HG02885 (cell line): ENCODE data around the gene DDX52.
"Not testable (repeated sequence)": the region's sequence is repeated elsewhere in the genome, so short reads cannot be mapped to it uniquely, and the experiment has no call there.

ENCODE experiments used
- ATAC-seq: cut with Tn5 transposase; IDR thresholded peaks from one replicate; pipeline ENCODE4 v1.9.1; 2021; ENCODE audit warnings: mild to moderate bottlenecking; ENCODE audit not compliant: unreplicated experiment, poor library complexity

DDX52 gene

DNA sequence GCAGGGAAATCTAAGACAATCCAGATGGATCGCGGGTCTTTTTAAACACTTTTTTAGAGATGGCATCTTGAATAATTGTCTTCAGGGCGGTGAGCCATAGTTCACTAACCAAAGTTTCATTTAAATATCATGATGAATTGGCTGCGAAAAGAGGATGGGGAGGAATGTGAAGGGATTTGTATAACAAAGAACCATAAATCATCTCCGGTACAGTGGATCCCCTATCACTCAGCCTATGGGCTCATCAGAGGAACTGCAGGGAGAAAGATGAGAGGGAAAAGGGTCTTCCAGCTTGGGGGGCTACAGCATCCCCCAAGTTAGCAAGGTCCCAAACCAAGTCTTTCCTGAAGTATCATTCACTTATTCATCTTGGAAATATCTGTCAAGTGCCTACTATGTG lies 16.7 kb upstream of the DDX52 start:
- ATAC-seq: no peak

DNA sequence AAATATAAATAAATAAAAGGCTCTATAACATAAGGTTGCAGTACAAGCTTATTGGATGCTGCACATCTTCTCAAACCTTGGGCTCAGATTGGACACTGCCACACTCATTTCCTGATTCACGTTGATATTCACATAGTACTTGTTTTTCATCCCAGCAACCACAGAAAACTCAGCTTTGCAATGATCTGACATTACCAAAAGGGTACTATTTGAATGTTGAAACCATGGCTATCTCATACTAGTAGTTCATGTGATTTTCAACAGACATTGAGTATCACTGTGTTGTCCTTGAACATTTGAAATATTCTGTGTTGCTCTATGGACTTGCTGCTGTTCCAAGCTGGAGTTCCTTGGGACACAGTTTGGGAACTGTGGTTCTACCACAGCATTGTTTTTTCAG lies 14.0 kb upstream of the DDX52 start:
- ATAC-seq: no peak

DNA sequence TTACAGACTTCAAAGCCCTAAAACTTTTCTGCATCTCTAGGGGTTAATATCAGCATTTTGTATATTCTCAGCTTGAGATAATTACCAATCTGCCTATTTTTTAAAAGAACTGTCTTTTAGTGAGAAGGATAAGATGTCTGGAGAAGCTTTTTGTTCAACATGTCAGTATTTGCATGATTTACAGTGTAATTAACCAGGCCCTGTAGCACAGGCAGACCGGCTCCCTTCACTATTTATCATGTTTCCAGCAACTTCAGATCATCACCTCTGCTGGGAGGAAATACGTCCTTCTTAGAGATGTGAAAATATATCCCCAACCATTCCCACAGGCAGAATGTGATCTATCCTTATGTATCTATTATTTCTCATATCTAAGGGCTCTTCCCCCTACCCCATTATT lies 8.6 kb upstream of the DDX52 start:
- ATAC-seq: no peak

DNA sequence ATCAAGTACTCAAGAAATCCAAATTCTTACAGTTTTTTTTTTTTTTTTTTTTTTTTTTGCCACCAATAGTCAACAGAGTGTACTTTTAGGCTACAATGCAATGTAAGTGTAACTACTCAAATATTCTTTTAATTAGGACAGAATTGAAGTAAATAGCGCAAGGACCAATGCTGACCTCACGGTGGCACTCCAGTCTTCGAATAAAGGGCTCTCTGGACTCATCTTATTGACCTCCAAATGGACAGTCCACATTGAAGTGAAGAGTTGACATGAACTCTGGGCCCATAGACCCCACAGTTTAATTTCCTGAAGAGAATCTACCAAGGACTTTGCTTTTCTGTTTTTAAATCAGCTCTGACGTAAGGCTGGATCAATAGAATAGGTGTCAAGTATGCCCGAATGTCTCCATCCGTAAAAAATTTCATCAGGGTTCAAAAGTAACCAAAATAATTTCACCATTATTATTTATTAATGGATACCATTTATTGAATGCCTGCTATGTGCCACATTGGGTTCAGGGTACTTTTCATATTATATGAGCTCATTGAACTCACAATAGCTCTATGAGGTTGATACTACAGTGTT lies 7.3 kb upstream of the DDX52 start:
- no peak for ATAC-seq

DNA sequence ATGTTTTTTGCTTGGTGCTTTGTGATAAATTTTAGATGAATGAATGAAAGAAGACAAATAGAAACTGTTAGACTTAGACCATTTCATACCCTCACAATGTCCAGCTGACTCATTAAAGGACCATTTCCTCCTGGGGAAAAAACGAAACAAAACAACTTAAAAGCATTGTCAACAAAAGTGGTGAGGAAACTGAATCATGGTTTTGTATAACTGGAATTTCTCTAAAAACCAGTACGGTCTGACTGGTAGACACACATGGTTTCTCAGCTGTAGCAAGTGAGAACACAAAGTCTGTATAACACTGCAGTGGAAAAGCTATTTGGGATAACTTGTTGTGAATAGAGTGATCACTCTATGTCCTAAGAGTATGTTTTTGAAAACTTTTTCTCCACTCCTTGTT lies 5.3 kb upstream of the DDX52 start:
- ATAC-seq: no peak

DNA sequence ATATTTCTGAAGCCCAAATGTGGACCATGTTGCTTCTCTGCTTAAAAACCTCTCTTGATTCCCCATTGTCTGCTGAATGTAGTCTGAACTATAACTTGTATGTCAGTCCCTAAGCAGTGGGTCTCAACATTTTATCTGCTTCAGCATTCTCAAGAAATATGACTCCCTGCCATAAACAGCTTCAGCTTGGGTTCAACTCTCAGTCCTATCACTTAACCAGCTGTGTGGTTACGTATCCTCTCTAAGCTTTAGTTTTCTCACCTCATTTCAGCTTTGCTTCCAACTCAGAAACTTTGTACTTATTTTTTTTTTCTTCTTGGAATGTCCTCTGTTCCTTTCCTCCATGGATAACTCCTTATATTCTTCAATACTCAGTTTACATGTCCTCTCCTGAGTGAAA lies 4.6 kb upstream of the DDX52 start:
- ATAC-seq: no peak

DNA sequence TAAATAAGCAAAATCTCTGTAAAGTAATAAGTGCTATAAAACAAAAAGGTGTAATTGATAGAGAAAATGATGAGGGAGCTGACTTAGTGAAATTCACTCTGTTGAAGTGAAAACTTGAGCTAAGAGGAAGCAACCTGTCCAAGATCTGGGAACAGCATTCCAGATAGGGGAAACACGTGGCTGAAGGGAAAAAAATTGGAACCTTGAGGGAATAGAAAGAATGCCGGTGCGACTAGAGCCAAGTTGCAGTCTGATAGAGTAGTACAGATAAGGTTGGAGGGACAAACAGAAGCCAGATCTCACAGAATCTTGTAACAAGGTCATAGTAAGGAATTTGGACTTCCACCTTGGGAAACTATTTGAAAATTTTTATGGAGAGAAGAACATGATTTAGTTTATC lies 623 bp upstream of the DDX52 start:
- ATAC-seq: no peak

DNA sequence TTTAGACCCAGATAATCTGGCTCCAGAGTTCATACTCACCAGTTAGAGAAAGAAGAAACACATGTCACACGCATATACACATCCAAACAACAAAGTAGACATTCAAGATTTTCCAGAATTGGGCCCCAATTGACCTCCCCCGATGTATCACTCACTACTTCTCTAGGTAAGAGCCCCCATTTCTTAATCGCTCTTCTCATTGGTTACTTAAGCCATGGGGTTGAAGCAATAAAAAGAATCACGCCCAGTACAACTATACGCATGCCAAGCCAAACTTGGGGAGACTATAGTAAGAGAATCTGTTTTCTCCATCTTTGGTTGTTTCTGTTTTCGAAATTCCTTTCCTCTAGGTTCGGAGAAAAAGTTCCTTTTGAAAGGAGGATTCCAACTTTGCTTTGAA lies 565 bp downstream of the DDX52 start:
- no peak for ATAC-seq

DNA sequence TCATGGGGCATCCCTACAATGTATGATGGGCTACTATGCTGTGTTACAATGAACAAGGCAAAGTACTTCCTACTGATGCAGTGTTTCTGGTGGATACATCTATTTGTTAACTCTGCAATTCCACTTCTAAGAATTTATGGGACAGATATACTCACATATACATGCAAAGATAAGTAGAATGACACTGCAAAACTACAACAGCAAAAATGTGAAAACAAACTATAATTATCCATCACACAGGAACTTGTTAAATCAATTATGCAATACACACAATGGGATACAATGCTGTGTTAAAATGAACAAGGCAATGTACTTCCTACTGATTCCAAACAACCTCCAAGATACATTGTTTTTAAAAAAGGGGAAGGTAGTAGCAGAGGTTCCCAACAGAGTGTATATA lies 3.2 kb downstream of the DDX52 start:
- ATAC-seq: no peak

DNA sequence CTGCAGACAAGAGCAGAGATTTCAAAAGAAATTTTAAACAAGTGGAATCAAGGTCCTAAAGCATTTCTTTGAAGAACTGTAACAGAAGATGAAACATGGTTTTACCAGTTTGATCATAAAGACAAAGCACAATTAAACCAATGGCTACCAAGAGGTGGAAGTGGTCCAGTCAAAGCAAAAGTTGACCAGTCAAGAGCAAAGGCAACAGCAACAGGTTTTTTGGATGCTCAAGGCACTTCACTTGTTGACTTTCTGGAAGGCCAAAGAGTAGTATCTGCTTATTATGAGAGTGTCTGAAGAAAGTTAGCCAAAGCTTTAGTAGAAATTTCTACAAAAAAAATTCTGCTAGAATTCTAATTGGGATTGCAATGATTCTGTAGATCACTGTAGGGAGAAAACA lies 5.3 kb downstream of the DDX52 start:
- ATAC-seq: no peak

DNA sequence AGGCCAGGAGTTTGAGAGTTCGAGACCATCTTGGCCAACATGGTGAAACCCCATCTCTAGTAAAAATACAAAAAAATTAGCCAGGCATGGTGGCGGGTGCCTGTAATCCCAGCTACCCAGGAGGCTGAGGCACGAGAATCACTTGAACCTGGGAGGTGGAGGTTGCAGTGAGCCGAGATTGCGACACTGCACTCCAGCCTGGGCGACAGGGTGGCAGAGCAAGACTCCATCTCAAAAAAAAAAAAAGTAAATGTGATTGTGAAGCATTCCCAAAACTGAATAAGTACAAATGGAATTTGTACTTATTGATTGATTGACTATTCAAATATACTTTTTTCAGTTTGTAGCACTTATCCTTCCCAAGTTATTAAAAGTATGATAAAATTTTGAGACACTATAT lies 26.8 kb downstream of the DDX52 start:
- ATAC-seq: not testable (repeated sequence)

DNA sequence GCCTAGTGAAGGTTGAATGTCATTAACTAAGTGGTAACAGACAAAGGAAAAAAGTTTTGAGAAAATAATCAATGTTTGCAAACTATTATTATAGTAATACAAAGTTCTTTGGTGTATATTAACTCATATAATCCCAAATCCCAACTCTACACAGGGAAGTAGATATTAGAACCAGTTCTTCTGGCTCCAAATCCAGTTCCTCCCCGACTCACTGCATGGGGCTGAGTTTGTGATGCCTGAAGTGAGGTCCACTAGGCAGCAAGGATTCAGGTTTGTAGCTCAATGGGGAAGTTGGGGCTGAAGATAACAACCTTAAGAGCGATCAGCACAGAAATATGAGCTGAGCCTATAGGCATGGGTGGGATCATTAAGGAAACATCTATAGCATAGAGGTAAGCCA lies 28.4 kb downstream of the DDX52 start:
- ATAC-seq: no peak

DNA sequence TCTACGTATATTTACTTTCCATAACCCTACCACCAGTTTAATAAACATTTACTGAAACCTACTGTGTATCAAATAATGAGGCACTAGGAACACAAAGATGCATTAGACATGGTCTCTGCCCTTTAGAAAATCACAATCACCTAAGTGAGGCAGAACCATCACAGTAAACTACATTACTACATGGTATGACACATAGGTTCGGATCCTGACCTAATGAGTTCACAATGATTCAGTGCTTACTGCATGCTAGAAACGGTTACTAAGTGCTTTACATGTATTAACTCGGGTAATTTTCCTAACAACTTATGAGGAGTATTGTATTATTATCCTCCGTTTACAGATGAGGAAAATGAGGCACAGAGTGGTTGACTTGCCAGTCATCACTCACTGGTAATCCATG lies 28.9 kb downstream of the DDX52 start:
- ATAC-seq: no peak

DNA sequence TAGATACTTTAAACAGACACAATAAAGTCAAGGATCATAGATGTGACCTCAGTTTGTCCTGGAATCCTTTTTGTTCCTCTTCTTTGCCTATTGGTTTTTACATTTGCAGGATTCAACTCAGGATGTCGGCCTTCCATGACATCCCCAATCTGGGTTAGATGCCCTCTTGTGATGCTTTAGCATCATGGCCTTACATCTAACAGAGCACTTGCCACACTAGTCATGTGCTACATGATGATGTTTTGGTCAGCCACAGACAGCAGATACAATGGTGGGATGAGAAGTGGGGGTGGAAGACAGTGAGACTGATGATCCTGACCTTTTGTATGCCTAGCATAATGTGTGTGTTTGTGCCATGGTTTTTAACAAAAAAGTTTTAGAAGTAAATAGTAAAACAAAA lies 32.3 kb downstream of the DDX52 start:
- ATAC-seq: no peak

DNA sequence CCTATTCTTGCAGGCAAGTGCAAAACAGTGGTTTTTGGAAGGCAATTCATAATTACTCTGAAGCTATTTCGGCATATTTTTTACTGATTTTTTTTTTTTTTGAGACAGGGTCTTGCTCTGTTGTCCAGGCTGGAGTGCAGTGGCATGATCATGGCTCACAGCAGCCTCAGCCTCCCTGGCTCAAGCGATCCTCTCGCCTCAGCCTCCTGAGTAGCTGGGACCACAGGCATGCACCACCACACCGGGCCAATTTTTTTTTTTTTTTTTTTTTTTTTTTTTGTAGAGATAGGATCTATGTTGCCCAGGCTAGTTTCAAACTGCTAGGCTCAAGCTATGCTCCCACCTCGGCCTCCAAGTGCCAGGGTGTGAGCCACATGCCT lies 33.2 kb downstream of the DDX52 start:
- not testable (repeated sequence) for ATAC-seq

DNA sequence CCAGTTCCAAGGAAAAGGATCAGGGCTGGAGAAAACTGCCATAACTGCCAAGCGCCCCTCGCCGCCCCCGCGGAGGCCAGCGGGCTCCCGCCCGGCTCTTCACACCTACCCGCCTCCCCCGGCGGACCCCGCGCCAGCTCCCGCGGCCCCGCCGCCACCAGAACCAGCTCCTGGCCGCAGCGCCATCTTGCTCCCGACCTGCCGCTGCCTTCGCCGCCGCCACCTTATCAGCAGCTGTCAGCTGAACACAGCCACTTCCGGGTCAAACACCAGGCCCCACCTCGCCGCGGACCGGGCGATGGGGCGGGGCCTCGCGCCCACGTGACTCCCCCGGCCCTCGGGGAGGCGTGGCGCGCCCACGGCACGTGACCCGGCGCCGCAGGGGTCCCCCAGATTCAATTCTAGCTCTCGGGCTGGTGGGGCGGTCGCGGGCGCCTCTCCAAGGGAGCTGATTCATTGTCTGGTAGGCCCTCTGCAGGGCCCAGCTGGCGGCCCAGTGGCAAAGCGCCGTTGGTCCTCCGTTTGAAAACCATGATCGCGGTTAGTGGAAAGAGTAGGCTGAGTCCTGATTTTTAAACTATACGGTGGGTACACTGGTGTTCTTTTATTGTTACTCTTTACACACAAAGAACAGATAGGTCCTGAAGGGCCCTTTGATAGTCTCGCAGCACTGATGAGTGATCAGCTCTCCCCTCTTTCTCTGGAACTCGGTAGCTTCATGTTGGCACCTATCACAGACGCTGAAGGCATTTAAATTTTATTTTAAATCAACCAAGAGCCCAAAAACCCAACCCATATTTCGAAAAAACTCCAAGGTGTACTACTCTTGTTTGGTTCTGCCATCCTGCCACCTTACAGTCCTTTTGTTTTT lies 33.8 kb downstream of the DDX52 start, which contains the start of gene SYNRG:
TSS of gene SYNRG (minus strand) at position 249 of the 871 bp plus-strand sequence. CDS start at position 186, 63 bp downstream.
- peak; percentile 94 for ATAC-seq

DNA sequence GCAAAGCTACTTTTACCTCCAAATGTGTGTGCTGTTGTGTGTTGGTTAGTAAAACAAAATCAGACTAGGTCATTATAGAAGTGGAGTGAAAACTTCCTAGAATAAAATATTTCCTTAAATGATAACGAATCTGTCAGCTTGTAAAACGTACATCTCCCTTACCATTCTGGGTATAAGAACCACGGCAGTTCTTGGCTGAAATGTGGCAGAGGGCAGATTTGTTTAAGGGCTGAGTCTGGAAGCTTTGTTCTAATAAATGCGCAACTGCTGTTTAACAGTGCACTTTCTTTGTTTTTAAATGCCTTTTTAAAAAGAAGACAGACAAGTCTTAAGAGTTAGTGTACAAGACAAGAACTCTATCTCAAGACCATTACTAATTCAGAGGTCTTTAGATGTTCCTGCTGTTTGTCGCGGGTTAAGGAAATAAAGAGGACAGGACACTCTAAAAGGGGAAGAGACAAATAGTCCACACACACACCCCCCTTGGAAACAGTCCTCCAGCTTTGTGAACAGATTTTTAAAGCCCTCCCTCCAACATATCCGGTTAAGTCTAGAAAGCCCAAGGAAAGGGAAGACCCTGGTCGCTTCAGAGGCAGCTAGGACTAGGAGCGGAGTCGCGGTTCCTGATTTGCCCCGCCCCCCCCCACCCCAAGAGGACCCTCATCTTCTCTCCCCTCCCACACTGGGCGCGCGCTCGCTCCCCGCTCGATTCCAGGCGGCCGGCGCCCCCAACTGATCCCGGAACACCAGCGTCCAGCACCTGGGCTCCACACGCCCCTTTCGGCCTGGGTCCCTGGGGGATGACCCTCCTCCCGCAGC lies 34.7 kb downstream of the DDX52 start:
- ATAC-seq: peak; percentile 30

DNA sequence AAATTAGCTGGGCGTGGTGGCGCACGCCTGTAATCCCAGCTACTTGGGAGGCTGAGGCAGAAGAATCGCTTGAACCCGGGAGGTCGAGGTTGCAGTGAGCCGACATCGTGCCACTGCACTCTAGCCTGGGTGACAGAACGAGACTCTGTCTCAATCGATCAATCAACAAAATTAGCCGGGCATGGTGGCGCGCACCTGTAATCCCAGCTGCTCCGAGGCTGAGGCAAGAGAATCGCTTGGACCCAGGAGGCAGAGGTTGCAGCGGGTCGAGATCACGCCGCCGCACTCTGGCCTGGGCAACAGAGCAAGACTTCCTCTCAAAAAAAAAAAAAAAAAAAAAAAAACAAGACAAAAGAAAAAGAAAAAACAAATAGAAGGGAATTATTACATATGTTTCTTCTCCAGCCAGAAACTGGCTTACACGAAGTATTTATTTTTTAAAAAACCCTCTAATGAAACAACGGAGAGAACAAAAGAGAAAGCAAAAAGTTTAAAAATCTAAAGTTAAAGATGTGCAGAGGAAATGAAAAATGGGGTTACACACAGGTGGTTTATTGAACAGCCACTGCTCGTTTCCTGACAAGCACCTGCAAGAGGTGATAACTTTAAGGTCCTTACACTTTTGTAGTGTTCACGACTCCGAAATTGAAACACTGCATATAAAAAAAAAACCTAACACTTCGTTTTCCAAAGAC lies 35.5 kb downstream of the DDX52 start:
- no peak for ATAC-seq

DNA sequence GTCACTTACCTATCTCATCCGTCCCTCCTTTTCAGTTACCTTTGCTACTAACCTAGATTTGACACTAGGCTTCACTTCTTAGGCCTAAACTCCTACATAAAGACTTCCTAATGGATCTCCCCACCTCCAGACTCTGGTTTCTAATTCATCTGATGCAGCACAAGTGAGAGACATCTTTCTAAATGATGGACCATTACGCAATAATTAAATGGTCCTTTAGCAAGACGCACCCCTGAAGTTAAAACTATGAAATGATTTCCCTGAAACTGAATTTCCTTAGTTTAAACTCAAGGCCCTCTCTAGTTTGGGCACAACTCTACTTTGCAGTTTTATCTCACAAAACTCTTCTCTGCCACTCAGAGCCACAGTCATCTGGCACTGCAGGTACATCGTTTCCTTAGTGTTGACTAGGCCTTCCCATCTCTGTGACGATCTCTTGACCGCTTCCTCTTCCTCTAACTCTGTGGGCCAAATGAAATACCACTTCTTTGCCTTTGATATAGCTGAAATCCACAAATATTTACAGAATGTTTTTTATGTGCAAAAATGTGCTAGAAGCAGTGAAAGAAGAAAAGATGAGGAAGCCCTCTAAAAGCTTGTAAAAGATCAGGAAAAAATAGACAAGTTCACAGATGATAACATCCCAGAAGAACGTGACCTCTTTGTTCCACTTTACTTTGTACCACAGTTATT lies 37.3 kb downstream of the DDX52 start:
- ATAC-seq: no peak

DNA sequence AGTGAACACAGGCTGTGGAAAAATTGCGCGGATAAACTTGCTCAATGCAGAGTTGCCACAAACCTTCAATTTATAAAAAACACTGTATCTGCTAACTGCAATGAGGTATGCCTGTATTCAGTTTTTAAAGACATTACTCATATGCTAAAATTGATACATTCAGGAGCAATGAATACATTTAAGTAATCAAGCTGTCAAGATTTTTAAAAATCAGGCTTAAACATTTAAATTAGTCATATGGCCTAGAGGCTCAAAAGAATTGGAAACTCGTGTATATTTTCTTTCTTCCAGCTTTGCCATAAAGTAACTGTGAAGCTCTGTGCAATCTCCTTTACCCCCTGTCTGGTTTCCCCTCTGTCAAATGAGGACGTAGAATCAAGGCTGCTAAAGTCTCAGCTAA lies 38.2 kb downstream of the DDX52 start:
- no peak for ATAC-seq
